MM.1S (cell line): ENCODE data around the gene PISD.
A peak's percentile ranks its signal among the peaks of the same experiment; 100 is the strongest.
"Not testable (repeated sequence)": the region's sequence is repeated elsewhere in the genome, so short reads cannot be mapped to it uniquely, and the experiment has no call there.

Experiments used
- DNase-seq: peaks from one replicate; pipeline ENCODE4 v3.0.0-alpha.2; 2015
- H2AFZ ChIP-seq: fragments of 300-600 bp; sonication (generic); 2 replicates; pipeline ENCODE4 v1.6.0; 2016; ENCODE audit warnings: antibody characterized with exemption, low read length
- H3F3A ChIP-seq: fragments of 300-600 bp; sonication (generic); 2 replicates; pipeline ENCODE4 v1.6.1; 2016; ENCODE audit warnings: mild to moderate bottlenecking, antibody characterized with exemption, low read length, moderate library complexity, mixed read lengths; ENCODE audit not compliant: insufficient read depth
- H3K27ac ChIP-seq: fragments of 300-600 bp; sonication (generic); 2 replicates; pipeline ENCODE4 v1.5.1; 2016; ENCODE audit warnings: mild to moderate bottlenecking, low read length
- H3K27me3 ChIP-seq: fragments of 300-600 bp; sonication (generic); replicated peaks from 2 replicates; pipeline ENCODE4 v1.6.0; 2016; ENCODE audit warnings: low read length; ENCODE audit not compliant: insufficient read depth
- H3K36me3 ChIP-seq: fragments of 300-600 bp; sonication (generic); replicated peaks from 2 replicates; pipeline ENCODE4 v1.6.1; 2016; ENCODE audit warnings: mild to moderate bottlenecking, low read length, mixed read lengths; ENCODE audit not compliant: insufficient read depth
- H3K4me1 ChIP-seq: fragments of 300-600 bp; sonication (generic); 2 replicates; pipeline ENCODE4 v1.6.1; 2016; ENCODE audit warnings: low read length, mixed read lengths
- H3K4me2 ChIP-seq: fragments of 300-600 bp; sonication (generic); 2 replicates; pipeline ENCODE4 v1.6.0; 2016; ENCODE audit warnings: low read depth, low read length
- H3K4me3 ChIP-seq: fragments of 300-600 bp; sonication (generic); 2 replicates; pipeline ENCODE4 v1.5.1; 2016; ENCODE audit warnings: low read length, mixed read lengths
- H3K79me2 ChIP-seq: fragments of 300-600 bp; sonication (generic); 2 replicates; pipeline ENCODE4 v1.6.1; 2016; ENCODE audit warnings: mixed run types, low read length, mixed read lengths
- H3K9ac ChIP-seq: fragments of 300-600 bp; sonication (generic); 2 replicates; pipeline ENCODE4 v1.6.1; 2016; ENCODE audit warnings: low read length, mixed read lengths
- H3K9me2 ChIP-seq: fragments of 300-600 bp; sonication (generic); replicated peaks from 2 replicates; pipeline ENCODE4 v1.6.1; 2016; ENCODE audit warnings: mild to moderate bottlenecking, low read length, mixed read lengths; ENCODE audit not compliant: insufficient read depth
- H3K9me3 ChIP-seq: fragments of 300-600 bp; sonication (generic); replicated peaks from 2 replicates; pipeline ENCODE4 v1.6.1; 2016; ENCODE audit warnings: mild to moderate bottlenecking, low read length, mixed read lengths; ENCODE audit not compliant: insufficient read depth
- H4K20me1 ChIP-seq: fragments of 300-600 bp; sonication (generic); 2 replicates; pipeline ENCODE4 v1.6.1; 2016; ENCODE audit warnings: mild to moderate bottlenecking, low read length, moderate library complexity, mixed read lengths; ENCODE audit not compliant: insufficient read depth
- EZH2 ChIP-seq: fragments of 300-600 bp; sonication (generic); optimal IDR thresholded peaks from 2 replicates; pipeline ENCODE3; 2017; ENCODE audit warnings: low read depth, mild to moderate bottlenecking, antibody characterized with exemption, low read length, mixed read lengths
- EZH2phosphoT487 ChIP-seq: fragments of 300-600 bp; sonication (generic); IDR thresholded peaks from 2 replicates; pipeline ENCODE4 v1.6.1; 2018; ENCODE audit warnings: antibody characterized with exemption, low read length
- TF ChIP-seq, protein P1 (sequence below): fragments of 300-600 bp; sonication (generic); IDR thresholded peaks from 2 replicates; pipeline ENCODE4 v1.5.1; 2016; ENCODE audit warnings: antibody characterized with exemption, low read length, mixed read lengths

Gene PISD

DNA sequence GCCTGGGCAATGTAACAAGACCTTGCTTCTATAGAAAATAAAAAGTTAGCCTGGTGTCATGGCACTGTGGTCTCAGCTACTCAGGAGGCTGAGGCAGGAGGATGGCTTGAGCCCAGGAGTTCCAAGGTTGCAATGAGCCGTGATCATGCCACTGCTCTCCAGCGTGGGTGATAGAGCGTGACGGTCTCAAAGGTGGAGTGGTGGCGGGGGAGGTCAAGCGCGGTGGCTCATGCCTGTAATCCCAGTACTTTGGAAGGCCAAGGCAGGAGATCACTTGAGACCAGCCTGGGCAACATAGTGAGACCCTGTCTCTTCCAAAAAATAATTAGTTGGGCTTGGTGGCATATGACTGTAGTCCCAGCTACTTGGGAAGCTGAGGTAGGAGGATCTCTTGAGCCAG, 16.7 kb upstream of the PISD start:
- H3K9ac ChIP-seq: no peak overlapping the region
- no peaks in the 10 kb centered on the region for H3K27me3 ChIP-seq
- no peaks in the 10 kb centered on the region for H3K9me3 ChIP-seq
- no peaks in the 10 kb centered on the region for H3K79me2 ChIP-seq
- TF ChIP-seq, protein P1, sequence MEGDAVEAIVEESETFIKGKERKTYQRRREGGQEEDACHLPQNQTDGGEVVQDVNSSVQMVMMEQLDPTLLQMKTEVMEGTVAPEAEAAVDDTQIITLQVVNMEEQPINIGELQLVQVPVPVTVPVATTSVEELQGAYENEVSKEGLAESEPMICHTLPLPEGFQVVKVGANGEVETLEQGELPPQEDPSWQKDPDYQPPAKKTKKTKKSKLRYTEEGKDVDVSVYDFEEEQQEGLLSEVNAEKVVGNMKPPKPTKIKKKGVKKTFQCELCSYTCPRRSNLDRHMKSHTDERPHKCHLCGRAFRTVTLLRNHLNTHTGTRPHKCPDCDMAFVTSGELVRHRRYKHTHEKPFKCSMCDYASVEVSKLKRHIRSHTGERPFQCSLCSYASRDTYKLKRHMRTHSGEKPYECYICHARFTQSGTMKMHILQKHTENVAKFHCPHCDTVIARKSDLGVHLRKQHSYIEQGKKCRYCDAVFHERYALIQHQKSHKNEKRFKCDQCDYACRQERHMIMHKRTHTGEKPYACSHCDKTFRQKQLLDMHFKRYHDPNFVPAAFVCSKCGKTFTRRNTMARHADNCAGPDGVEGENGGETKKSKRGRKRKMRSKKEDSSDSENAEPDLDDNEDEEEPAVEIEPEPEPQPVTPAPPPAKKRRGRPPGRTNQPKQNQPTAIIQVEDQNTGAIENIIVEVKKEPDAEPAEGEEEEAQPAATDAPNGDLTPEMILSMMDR: no peak
- TF ChIP-seq EZH2phosphoT487 (no peak), EZH2 (no peak)
- H3K27ac ChIP-seq: no peak overlapping the region
- H3K9me2 ChIP-seq: no peaks in the 10 kb centered on the region
- no peak overlapping the region for H3K4me2 ChIP-seq
- no peak overlapping the region for H3K4me3 ChIP-seq
- H4K20me1 ChIP-seq: no peaks in the 10 kb centered on the region
- H3F3A ChIP-seq: no peaks in the 10 kb centered on the region
- H3K36me3 ChIP-seq: no peaks in the 10 kb centered on the region
- no peak overlapping the region for H2AFZ ChIP-seq
- DNase-seq: no peak
- H3K4me1 ChIP-seq: no peaks in the 10 kb centered on the region

DNA sequence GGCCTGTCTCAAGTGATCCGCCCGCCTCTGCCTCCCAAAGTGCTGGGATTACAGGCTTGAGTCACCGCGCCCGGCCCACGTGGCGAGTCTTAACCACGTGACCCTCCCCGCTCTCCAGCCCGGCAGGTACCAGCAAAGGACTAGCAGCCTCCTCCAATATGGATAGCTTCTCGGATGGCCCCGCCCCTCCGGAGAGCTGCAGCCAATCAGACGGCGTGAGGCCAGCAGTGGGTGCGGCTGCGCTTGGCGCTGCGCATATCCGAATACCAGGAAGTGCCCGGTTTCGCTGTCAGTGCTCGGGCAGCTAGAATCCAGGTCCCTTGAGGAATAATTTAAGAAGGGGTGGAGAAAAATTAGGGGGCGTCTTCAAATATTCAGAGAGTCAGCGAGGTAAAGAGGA, 14.7 kb upstream of the PISD start:
- Histone ChIP-seq H2AFZ (peak overlapping the region; percentile 42), H3K4me1 (no peaks in the 10 kb centered on the region), H3K36me3 (no peaks in the 10 kb centered on the region), H3K27ac (no peak overlapping the region), H3K9ac (no peak overlapping the region), H3K4me3 (peak overlapping the region; percentile 49), H3K9me2 (no peaks in the 10 kb centered on the region), H3K4me2 (peak overlapping the region; percentile 52; the same call in 1 of the 2 replicates), H4K20me1 (no peaks in the 10 kb centered on the region), H3K79me2 (no peaks in the 10 kb centered on the region), H3K27me3 (no peaks in the 10 kb centered on the region), H3K9me3 (no peaks in the 10 kb centered on the region), H3F3A (no peaks in the 10 kb centered on the region)
- TF ChIP-seq EZH2phosphoT487 (no peak), EZH2 (no peak)
- TF ChIP-seq, protein P1: no peak
- peak; percentile 75 for DNase-seq

DNA sequence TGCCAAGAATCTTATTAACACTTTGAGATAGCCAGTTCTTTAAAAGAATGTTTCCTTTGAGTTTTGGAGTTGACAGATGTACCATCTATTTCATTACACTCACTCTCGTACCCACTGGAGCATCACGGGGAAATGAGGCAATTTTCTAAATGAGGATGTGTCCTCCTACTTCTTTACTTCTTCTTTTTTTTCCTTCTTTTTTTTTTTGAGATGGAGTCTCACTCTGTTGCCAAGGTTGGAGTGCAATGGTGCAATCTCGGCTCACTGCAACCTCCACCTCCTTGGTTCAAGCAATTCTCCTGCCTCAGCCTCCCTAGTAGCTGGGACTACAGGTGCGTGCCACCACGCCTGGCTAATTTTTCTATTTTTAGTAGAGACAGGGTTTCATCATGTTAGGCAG, 12.2 kb upstream of the PISD start:
- not testable (repeated sequence) for H3K4me1 ChIP-seq, H2AFZ ChIP-seq, H3K79me2 ChIP-seq, DNase-seq, H4K20me1 ChIP-seq, H3K9me3 ChIP-seq, H3K9me2 ChIP-seq, H3K36me3 ChIP-seq, H3K4me3 ChIP-seq, H3K27ac ChIP-seq, H3K4me2 ChIP-seq, H3K9ac ChIP-seq, H3F3A ChIP-seq, H3K27me3 ChIP-seq

DNA sequence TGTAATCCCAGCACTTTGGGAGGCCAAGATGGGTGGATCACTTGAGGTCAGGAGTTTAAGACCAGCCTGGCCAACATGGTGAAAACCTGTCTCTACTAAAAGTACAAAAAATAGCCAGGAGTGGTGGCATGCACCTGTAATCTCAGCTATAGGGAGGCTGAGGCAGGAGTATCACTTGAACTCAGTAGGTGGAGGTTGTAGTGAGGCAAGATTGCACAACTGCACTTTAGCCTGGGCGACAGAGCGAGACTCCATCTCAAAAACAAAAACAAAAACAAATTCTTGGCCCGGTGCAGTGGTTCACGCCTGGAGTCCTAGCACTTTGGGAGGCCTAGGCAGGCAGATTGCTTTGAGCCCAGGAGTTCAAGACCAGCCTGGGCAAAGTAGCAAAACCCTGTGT, 6.8 kb upstream of the PISD start:
- not testable (repeated sequence) for H2AFZ ChIP-seq, H3K79me2 ChIP-seq, H3F3A ChIP-seq, H3K4me1 ChIP-seq, H3K36me3 ChIP-seq, H3K4me2 ChIP-seq, H3K9me2 ChIP-seq, H4K20me1 ChIP-seq, H3K9ac ChIP-seq, H3K27ac ChIP-seq, DNase-seq, H3K27me3 ChIP-seq, H3K9me3 ChIP-seq, H3K4me3 ChIP-seq
